Fibroblast of lung (primary cell): ENCODE measurements around the gene CDH15. TPM values are rescaled to one million over a fixed set of nuclear protein-coding genes. Genes with fewer than 3 reads are reported as not detected.

Experiments
- DNase-seq, 2 donors: peaks; one replicate each; pipeline versions ENCODE4 v3.0.0 to v3.0.0-alpha.2; 2010; ENCODE audit warnings: low read depth in 2 of 2
- H2AFZ ChIP-seq: 2 replicates; pipeline ENCODE4 v1.5.1; 2012; ENCODE audit warnings: low read length, control low read depth, inconsistent platforms
- H3K27ac ChIP-seq: 2 replicates; pipeline ENCODE4 v1.5.1; 2011; ENCODE audit warnings: low read length, control low read depth; ENCODE audit not compliant: insufficient read depth
- H3K27me3 ChIP-seq: 2 replicates; pipeline ENCODE4 v1.5.1; 2011; ENCODE audit warnings: mild to moderate bottlenecking, low read length; ENCODE audit not compliant: control insufficient read depth, insufficient read depth
- H3K36me3 ChIP-seq: 2 replicates; pipeline ENCODE4 v1.5.1; 2011; ENCODE audit warnings: low read length; ENCODE audit not compliant: control insufficient read depth, insufficient read depth
- H3K4me1 ChIP-seq: 2 replicates; pipeline ENCODE4 v1.5.1; 2011; ENCODE audit warnings: low read length; ENCODE audit not compliant: control insufficient read depth, insufficient read depth; ENCODE audit errors: extremely low read depth
- H3K4me2 ChIP-seq: 2 replicates; pipeline ENCODE4 v1.5.1; 2011; ENCODE audit warnings: low read length, control low read depth; ENCODE audit not compliant: insufficient read depth; ENCODE audit errors: extremely low read depth
- H3K4me3 ChIP-seq, 4 experiments: fragments of 200-600 bp in 1 of 4; sonication (generic) in 1 of 4; replicated peaks in 1 of 4; 2 replicates each; pipeline ENCODE4 v1.5.1; 2011 to 2016; ENCODE audit warnings: low read length in 4 of 4, low read depth in 3 of 4, mild to moderate bottlenecking in 3 of 4, control low read depth in 2 of 4, inconsistent platforms in 1 of 4, mixed read lengths in 1 of 4; ENCODE audit not compliant: insufficient read depth in 1 of 4; ENCODE audit errors: control extremely low read depth in 1 of 4
- H3K79me2 ChIP-seq: 2 replicates; pipeline ENCODE4 v1.5.1; 2012; ENCODE audit warnings: mild to moderate bottlenecking, low read length, inconsistent platforms; ENCODE audit not compliant: control insufficient read depth, insufficient read depth
- H3K9ac ChIP-seq: 2 replicates; pipeline ENCODE4 v1.5.1; 2011; ENCODE audit warnings: mild to moderate bottlenecking, low read length, control low read depth; ENCODE audit not compliant: insufficient read depth
- H3K9me3 ChIP-seq: 2 replicates; pipeline ENCODE4 v1.5.1; 2012; ENCODE audit warnings: low read depth, low read length; ENCODE audit not compliant: control insufficient read depth, insufficient read depth
- H4K20me1 ChIP-seq: 2 replicates; pipeline ENCODE4 v1.5.1; 2011; ENCODE audit warnings: low read length; ENCODE audit not compliant: control insufficient read depth, insufficient read depth; ENCODE audit errors: extremely low read depth
- EZH2 ChIP-seq: IDR thresholded peaks from 2 replicates; pipeline ENCODE4 v1.5.1; 2012; ENCODE audit warnings: low read length, control low read depth, mild to moderate bottlenecking; ENCODE audit errors: missing control alignments
- polyA plus RNA-seq, 2 donors: library from polyadenylated mRNA; depleted of rRNA in 1 of 2; stranded (reverse) in 1 of 2; unstranded in 1 of 2; fragments of >200 nt; gene quantifications; 2 replicates each; pipeline ENCODE4 v1.2.1, GENCODE V29; 2011 to 2012; ENCODE audit warnings: missing spikeins in 1 of 2
- total RNA-seq: library from RNA; depleted of rRNA; stranded (reverse); fragments of >200 nt; gene quantifications from 2 replicates; pipeline ENCODE4 v1.2.1, GENCODE V29; 2014
- TF ChIP-seq, protein P1 (sequence below), 2 donors: IDR thresholded peaks in 1 of 2; conservative IDR thresholded peaks in 1 of 2; 1 replicate in 1 of 2; 2 replicates in 1 of 2; pipeline ENCODE4 v1.5.1; 2011 to 2012; ENCODE audit warnings: low read length in 2 of 2, control low read depth in 1 of 2, inconsistent platforms in 1 of 2, low read depth in 1 of 2, mild to moderate bottlenecking in 1 of 2

CDH15 gene
- total and polyA plus RNA-seq, 2 donors (not counting 1 experiment from before 2014, with no cell fraction given) = 0.10 to 0.99 TPM

GRCh38 chr16:89178453-89179147 is 7.1 kb downstream of the CDH15 start:
- H3K4me2 ChIP-seq = no peak overlapping the region
- H3K4me1 ChIP-seq = no peaks in the 10 kb centered on the region
- no peaks in the 10 kb centered on the region for H3K79me2 ChIP-seq
- H3K9ac ChIP-seq = no peak overlapping the region
- DNase-seq = no peak
- peaks cover 5% of the 10 kb centered on the region for H3K27me3 ChIP-seq
- no peaks in the 10 kb centered on the region for H4K20me1 ChIP-seq
- H3K36me3 ChIP-seq = no peaks in the 10 kb centered on the region
- no peak overlapping the region for H3K27ac ChIP-seq
- no peaks in the 10 kb centered on the region for H3K9me3 ChIP-seq
- TF ChIP-seq, protein P1, sequence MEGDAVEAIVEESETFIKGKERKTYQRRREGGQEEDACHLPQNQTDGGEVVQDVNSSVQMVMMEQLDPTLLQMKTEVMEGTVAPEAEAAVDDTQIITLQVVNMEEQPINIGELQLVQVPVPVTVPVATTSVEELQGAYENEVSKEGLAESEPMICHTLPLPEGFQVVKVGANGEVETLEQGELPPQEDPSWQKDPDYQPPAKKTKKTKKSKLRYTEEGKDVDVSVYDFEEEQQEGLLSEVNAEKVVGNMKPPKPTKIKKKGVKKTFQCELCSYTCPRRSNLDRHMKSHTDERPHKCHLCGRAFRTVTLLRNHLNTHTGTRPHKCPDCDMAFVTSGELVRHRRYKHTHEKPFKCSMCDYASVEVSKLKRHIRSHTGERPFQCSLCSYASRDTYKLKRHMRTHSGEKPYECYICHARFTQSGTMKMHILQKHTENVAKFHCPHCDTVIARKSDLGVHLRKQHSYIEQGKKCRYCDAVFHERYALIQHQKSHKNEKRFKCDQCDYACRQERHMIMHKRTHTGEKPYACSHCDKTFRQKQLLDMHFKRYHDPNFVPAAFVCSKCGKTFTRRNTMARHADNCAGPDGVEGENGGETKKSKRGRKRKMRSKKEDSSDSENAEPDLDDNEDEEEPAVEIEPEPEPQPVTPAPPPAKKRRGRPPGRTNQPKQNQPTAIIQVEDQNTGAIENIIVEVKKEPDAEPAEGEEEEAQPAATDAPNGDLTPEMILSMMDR (conservative IDR thresholded peaks at IDR 0.05 in 1 of 2, IDR thresholded peaks at IDR 0.05 in 1 of 2; ENCODE audit: low read depth in 1 of 2, low read length in 2 of 2) = no peak
- no peak for TF ChIP-seq EZH2
- no peak overlapping the region for H3K4me3 ChIP-seq
- no peak overlapping the region for H2AFZ ChIP-seq

- no peaks in the 10 kb centered on the region for H4K20me1 ChIP-seq
- H3K36me3 ChIP-seq = no peaks in the 10 kb centered on the region
- H3K79me2 ChIP-seq = no peaks in the 10 kb centered on the region
- H2AFZ ChIP-seq = no peak overlapping the region
- TF ChIP-seq EZH2 = no peak
- TF ChIP-seq, protein P1 (conservative IDR thresholded peaks at IDR 0.05 in 1 of 2, IDR thresholded peaks at IDR 0.05 in 1 of 2; ENCODE audit: low read depth in 1 of 2, low read length in 2 of 2) = no peak
- DNase-seq = no peak
- no peak overlapping the region for H3K4me3 ChIP-seq
- H3K9ac ChIP-seq = no peak overlapping the region
- H3K4me2 ChIP-seq = no peak overlapping the region
- no peaks in the 10 kb centered on the region for H3K9me3 ChIP-seq
- H3K27me3 ChIP-seq = peaks cover 5% of the 10 kb centered on the region
- no peaks in the 10 kb centered on the region for H3K4me1 ChIP-seq
- H3K27ac ChIP-seq = no peak overlapping the region
Measured at GRCh38 chr16:89179148-89179484, 7.6 kb downstream of the CDH15 start.

GRCh38 chr16:89179656-89180315 is 8.2 kb downstream of the CDH15 start:
- H2AFZ ChIP-seq = no peak overlapping the region
- no peak overlapping the region for H3K4me2 ChIP-seq
- no peak overlapping the region for H3K27ac ChIP-seq
- H3K9me3 ChIP-seq = no peaks in the 10 kb centered on the region
- peaks cover 5% of the 10 kb centered on the region for H3K27me3 ChIP-seq
- no peak overlapping the region for H3K9ac ChIP-seq
- H3K36me3 ChIP-seq = no peaks in the 10 kb centered on the region
- H3K79me2 ChIP-seq = no peaks in the 10 kb centered on the region
- TF ChIP-seq EZH2 = no peak
- TF ChIP-seq, protein P1 (conservative IDR thresholded peaks at IDR 0.05 in 1 of 2, IDR thresholded peaks at IDR 0.05 in 1 of 2; ENCODE audit: low read depth in 1 of 2, low read length in 2 of 2) = no peak
- no peaks in the 10 kb centered on the region for H3K4me1 ChIP-seq
- H3K4me3 ChIP-seq = no peak overlapping the region
- DNase-seq = no peak
- H4K20me1 ChIP-seq = no peaks in the 10 kb centered on the region
